BLaER1 treated with 17β-estradiol and CSF1 and Interleukin-3, amounts not matched to agents 10 nM and 100 nM (cell line): ENCODE data around the gene EPHA3.

Source experiments
- H3K27ac ChIP-seq, 11 experiments: shearing (Covaris generic); formaldehyde crosslinking; 2 replicates each; pipeline ENCODE4 v1.8.1; 2022
- H3K27me3 ChIP-seq, 11 experiments: shearing (Covaris generic); formaldehyde crosslinking; 2 replicates each; pipeline ENCODE4 v1.8.1; 2022
- H3K36me3 ChIP-seq, 11 experiments: shearing (Covaris generic); formaldehyde crosslinking; 2 replicates each; pipeline ENCODE4 v1.8.1; 2022
- H3K4me1 ChIP-seq, 10 experiments: shearing (Covaris generic); formaldehyde crosslinking; 2 replicates each; pipeline ENCODE4 v1.8.1; 2022
- H3K4me2 ChIP-seq, 11 experiments: shearing (Covaris generic); formaldehyde crosslinking; 2 replicates each; pipeline ENCODE4 v1.8.1; 2022
- H3K4me3 ChIP-seq, 10 experiments: shearing (Covaris generic); formaldehyde crosslinking; 2 replicates each; pipeline ENCODE4 v1.8.1; 2022
- H3K9ac ChIP-seq, 11 experiments: shearing (Covaris generic); formaldehyde crosslinking; 2 replicates each; pipeline ENCODE4 v1.8.1; 2022
- H3K9me3 ChIP-seq, 11 experiments: shearing (Covaris generic); formaldehyde crosslinking; replicated peaks in 1 of 11; 2 replicates each; pipeline ENCODE4 v1.8.1; 2022
- H4K20me1 ChIP-seq, 11 experiments: shearing (Covaris generic); formaldehyde crosslinking; 2 replicates each; pipeline ENCODE4 v1.8.1; 2022
- Cebpa-rat ChIP-seq, 11 experiments: shearing (Covaris generic); IDR thresholded peaks; 2 replicates each; pipeline ENCODE4 v1.8.1; 2022

The EPHA3 gene

GRCh38 chr3:89184151-89184995 is 77.0 kb downstream of the EPHA3 start:
- TF ChIP-seq Cebpa-rat (IDR thresholded peaks at IDR 0.05), result no peak
- no peak overlapping the region for H3K4me2 ChIP-seq
- peaks cover 0 to 12% (median 0%) of the 10 kb centered on the region in 11 experiments; a peak in 4 of 22 replicates for H3K36me3 ChIP-seq
- H4K20me1 ChIP-seq, result peaks cover 0 to 55% (median 10%) of the 10 kb centered on the region in 11 experiments; a peak in 10 of 22 replicates
- H3K9ac ChIP-seq, result no peak overlapping the region
- no peaks in the 10 kb centered on the region for H3K27me3 ChIP-seq
- H3K4me1 ChIP-seq, result peaks cover 10 to 19% (median 13%) of the 10 kb centered on the region in 10 experiments; a peak in 18 of 20 replicates
- no peak overlapping the region; a peak in 1 of 22 replicates for H3K27ac ChIP-seq
- no peaks in the 10 kb centered on the region for H3K9me3 ChIP-seq
- no peak overlapping the region for H3K4me3 ChIP-seq

- peaks cover 0 to 39% (median 0%) of the 10 kb centered on the region in 11 experiments; a peak in 6 of 22 replicates for H4K20me1 ChIP-seq
- H3K9me3 ChIP-seq, result no peaks in the 10 kb centered on the region
- H3K36me3 ChIP-seq, result peaks cover 0 to 17% (median 0%) of the 10 kb centered on the region in 11 experiments; a peak in 5 of 22 replicates
- H3K9ac ChIP-seq, result no peak overlapping the region
- no peak overlapping the region for H3K4me3 ChIP-seq
- 0 out of 20 replicates have a peak, but pooled peaks cover 0 to 5% (median 0%) of the 10 kb centered on the region in 10 experiments for H3K4me1 ChIP-seq
- H3K4me2 ChIP-seq, result no peak overlapping the region
- TF ChIP-seq Cebpa-rat (IDR thresholded peaks at IDR 0.05), result no peak
- H3K27me3 ChIP-seq, result no peaks in the 10 kb centered on the region
- no peak overlapping the region for H3K27ac ChIP-seq
These were observed 79.0 kb downstream of the EPHA3 start for GRCh38 chr3:89186456-89186855.

- H3K9me3 ChIP-seq, result peaks cover 0 to 8% (median 5%) of the 10 kb centered on the region in 11 experiments; a peak in 4 of 22 replicates
- H3K9ac ChIP-seq, result no peak overlapping the region
- peaks cover 14 to 55% (median 36%) of the 10 kb centered on the region in 11 experiments; a peak in 20 of 22 replicates for H3K36me3 ChIP-seq
- no peaks in the 10 kb centered on the region for H3K27me3 ChIP-seq
- H3K4me2 ChIP-seq, result no peak overlapping the region
- no peak overlapping the region for H3K27ac ChIP-seq
- TF ChIP-seq Cebpa-rat (IDR thresholded peaks at IDR 0.05), result no peak
- no peak overlapping the region for H3K4me3 ChIP-seq
- H3K4me1 ChIP-seq, result peaks cover 0 to 4% (median 0%) of the 10 kb centered on the region in 10 experiments; a peak in 2 of 20 replicates
- H4K20me1 ChIP-seq, result peaks cover 0 to 19% (median 0%) of the 10 kb centered on the region in 11 experiments; a peak in 6 of 22 replicates
These were observed 91.2 kb downstream of the EPHA3 start for GRCh38 chr3:89198591-89198990.

- TF ChIP-seq Cebpa-rat (IDR thresholded peaks at IDR 0.05), result no peak
- H3K4me3 ChIP-seq, result no peak overlapping the region
- no peak overlapping the region for H3K27ac ChIP-seq
- H3K9ac ChIP-seq, result no peak overlapping the region
- H3K4me2 ChIP-seq, result no peak overlapping the region
- no peaks in the 10 kb centered on the region for H3K27me3 ChIP-seq
- H3K36me3 ChIP-seq, result peaks cover 17 to 77% (median 48%) of the 10 kb centered on the region in 11 experiments
- H3K9me3 ChIP-seq, result peaks cover 13 to 34% (median 23%) of the 10 kb centered on the region in 11 experiments
- H4K20me1 ChIP-seq, result peaks cover 0 to 56% (median 5%) of the 10 kb centered on the region in 11 experiments; a peak in 8 of 22 replicates
- H3K4me1 ChIP-seq, result peaks cover 0 to 19% (median 8%) of the 10 kb centered on the region in 10 experiments; a peak in 15 of 20 replicates
These were observed 105.2 kb downstream of the EPHA3 start for GRCh38 chr3:89212619-89213018.

- Histone ChIP-seq H3K4me1 (peaks cover 0 to 17% (median 5%) of the 10 kb centered on the region in 10 experiments; a peak in 11 of 20 replicates), H3K36me3 (peaks cover 0 to 66% (median 44%) of the 10 kb centered on the region in 11 experiments; a peak in 16 of 22 replicates), H3K4me2 (peak overlapping the region in 2 of 11 experiments; percentile 14 to 23; a peak in 4 of 22 replicates), H3K27me3 (no peaks in the 10 kb centered on the region), H3K27ac (no peak overlapping the region), H3K9me3 (peaks cover 0 to 10% (median 4%) of the 10 kb centered on the region in 11 experiments; a peak in 6 of 22 replicates), H3K4me3 (no peak overlapping the region), H4K20me1 (peaks cover 0 to 72% (median 18%) of the 10 kb centered on the region in 11 experiments; a peak in 9 of 22 replicates), H3K9ac (no peak overlapping the region)
- no peak for TF ChIP-seq Cebpa-rat (IDR thresholded peaks at IDR 0.05)
These were observed 108.8 kb downstream of the EPHA3 start for GRCh38 chr3:89216016-89216739.

- H3K4me1 ChIP-seq, result peaks cover 0 to 14% (median 1%) of the 10 kb centered on the region in 10 experiments; a peak in 7 of 20 replicates
- H4K20me1 ChIP-seq, result peaks cover 0 to 75% (median 25%) of the 10 kb centered on the region in 11 experiments; a peak in 9 of 22 replicates
- no peak overlapping the region for H3K9ac ChIP-seq
- no peak for TF ChIP-seq Cebpa-rat (IDR thresholded peaks at IDR 0.05)
- peaks cover 0 to 63% (median 40%) of the 10 kb centered on the region in 11 experiments; a peak in 16 of 22 replicates for H3K36me3 ChIP-seq
- H3K27ac ChIP-seq, result no peak overlapping the region; a peak in 1 of 22 replicates
- H3K4me2 ChIP-seq, result no peak overlapping the region
- H3K27me3 ChIP-seq, result no peaks in the 10 kb centered on the region
- H3K9me3 ChIP-seq, result peaks cover 0 to 10% (median 4%) of the 10 kb centered on the region in 11 experiments; a peak in 3 of 22 replicates
- no peak overlapping the region for H3K4me3 ChIP-seq
These were observed 109.8 kb downstream of the EPHA3 start for GRCh38 chr3:89217148-89217685.

GRCh38 chr3:89221924-89222323 is 114.5 kb downstream of the EPHA3 start:
- H3K9me3 ChIP-seq, result peaks cover 0 to 10% (median 4%) of the 10 kb centered on the region in 11 experiments; a peak in 3 of 22 replicates
- H3K4me3 ChIP-seq, result no peak overlapping the region
- peaks cover 0 to 61% (median 22%) of the 10 kb centered on the region in 11 experiments; a peak in 13 of 22 replicates for H4K20me1 ChIP-seq
- no peak for TF ChIP-seq Cebpa-rat (IDR thresholded peaks at IDR 0.05)
- H3K4me2 ChIP-seq, result no peak overlapping the region
- H3K36me3 ChIP-seq, result peaks cover 0 to 46% (median 25%) of the 10 kb centered on the region in 11 experiments; a peak in 15 of 22 replicates
- H3K4me1 ChIP-seq, result peaks cover 0 to 10% (median 2%) of the 10 kb centered on the region in 10 experiments; a peak in 8 of 20 replicates
- no peaks in the 10 kb centered on the region for H3K27me3 ChIP-seq
- no peak overlapping the region for H3K27ac ChIP-seq
- H3K9ac ChIP-seq, result no peak overlapping the region

- Histone ChIP-seq H3K27me3 (no peaks in the 10 kb centered on the region), H3K4me2 (no peak overlapping the region), H3K9ac (no peak overlapping the region), H3K9me3 (peaks cover 0 to 10% (median 4%) of the 10 kb centered on the region in 11 experiments; a peak in 3 of 22 replicates), H3K4me3 (no peak overlapping the region), H3K4me1 (peaks cover 0 to 15% (median 5%) of the 10 kb centered on the region in 10 experiments; a peak in 9 of 20 replicates), H4K20me1 (peaks cover 0 to 62% (median 24%) of the 10 kb centered on the region in 11 experiments; a peak in 14 of 22 replicates), H3K36me3 (peaks cover 0 to 38% (median 17%) of the 10 kb centered on the region in 11 experiments; a peak in 12 of 22 replicates), H3K27ac (no peak overlapping the region)
- no peak for TF ChIP-seq Cebpa-rat (IDR thresholded peaks at IDR 0.05)
These were observed 115.8 kb downstream of the EPHA3 start for GRCh38 chr3:89223188-89223587.
